CD4-positive, alpha-beta T cell treated with Interleukin-6 for 4 hours (primary cell): Measurements from ENCODE around the gene WDR76.
"Not testable (repeated sequence)": the region's sequence is repeated elsewhere in the genome, so short reads cannot be mapped to it uniquely, and the experiment has no call there.

ENCODE experiments used
- DNase-seq: peaks from one replicate; pipeline ENCODE4 v3.0.0-alpha.2; 2020; ENCODE audit warnings: mixed read lengths

The WDR76 gene

GRCh38 chr15:43824302-43825246 is 2.2 kb upstream of the WDR76 start, which contains the start of gene MFAP1:
Gene MFAP1 (minus strand): TSS chr15:43824690. CDS start chr15:43824569, 121 bp downstream.
- DNase-seq, result peak; percentile 94

DNA sequence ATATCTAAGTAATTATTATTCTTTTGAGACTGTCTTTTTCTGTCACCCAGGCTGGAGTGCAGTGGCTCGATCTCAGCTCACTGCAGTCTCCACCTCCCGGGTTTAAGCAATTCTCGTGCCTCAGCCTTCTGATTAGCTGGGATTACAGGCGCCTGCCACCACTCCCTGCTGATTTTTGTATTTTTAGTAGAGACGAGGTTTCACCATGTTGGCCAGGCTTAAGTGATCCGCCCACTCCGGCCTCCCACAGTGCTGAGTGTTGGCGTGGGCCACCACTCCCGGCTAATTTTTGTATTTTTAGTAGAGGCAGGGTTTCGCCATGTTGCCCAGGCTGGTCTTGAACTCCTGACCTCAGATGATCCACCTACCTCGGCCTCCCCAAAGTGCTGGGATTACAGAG is 1.5 kb upstream of the WDR76 start:
- DNase-seq, result not testable (repeated sequence)

DNA sequence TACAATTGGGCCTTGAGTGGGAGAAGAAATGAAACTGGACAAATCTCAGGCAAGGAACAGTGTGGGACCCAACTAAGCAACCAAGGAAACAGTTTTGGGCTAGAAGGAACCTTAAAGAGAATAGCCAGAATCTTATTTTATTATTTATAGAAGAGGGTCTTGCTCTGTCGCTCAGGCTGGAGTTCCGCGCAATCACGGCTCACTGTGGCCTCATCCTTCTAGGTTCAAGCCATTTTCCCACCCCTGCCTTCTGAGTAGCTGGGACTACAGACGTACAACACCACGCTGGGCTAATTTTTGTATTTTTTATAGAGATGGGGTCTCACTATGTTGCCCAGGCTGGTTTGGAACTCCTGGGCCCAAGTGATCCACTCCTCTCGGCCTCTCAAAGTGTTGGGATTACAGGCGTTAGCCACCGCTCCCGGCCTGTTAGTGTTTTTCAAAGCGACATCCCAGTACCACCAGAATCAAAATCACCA is 734 bp upstream of the WDR76 start:
- no peak for DNase-seq

DNA sequence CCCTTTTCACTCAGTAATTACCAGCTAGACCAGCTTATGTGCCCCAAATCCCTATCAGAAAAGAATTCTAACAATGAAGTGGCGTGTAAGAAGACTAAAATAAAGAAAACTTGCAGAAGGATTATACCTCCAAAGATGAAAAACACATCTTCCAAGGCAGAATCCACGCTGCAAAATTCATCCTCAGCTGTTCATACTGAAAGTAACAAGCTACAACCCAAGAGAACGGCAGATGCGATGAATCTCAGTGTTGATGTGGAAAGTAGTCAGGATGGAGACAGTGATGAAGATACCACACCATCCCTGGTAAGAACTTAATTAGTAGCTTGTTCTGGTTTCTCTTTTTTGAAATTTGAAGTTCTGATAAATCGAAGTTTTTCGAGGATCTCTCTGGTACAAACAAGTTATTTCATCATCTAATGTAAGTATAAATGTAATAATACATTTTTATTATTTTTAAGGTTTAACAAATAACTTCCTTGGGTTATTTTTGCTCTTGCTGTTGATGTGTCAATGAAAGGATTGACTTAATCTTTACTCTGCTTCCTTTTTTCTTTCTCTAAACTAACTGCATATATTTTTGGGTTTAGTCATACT is 1.4 kb downstream of the WDR76 start:
- DNase-seq, result no peak

DNA sequence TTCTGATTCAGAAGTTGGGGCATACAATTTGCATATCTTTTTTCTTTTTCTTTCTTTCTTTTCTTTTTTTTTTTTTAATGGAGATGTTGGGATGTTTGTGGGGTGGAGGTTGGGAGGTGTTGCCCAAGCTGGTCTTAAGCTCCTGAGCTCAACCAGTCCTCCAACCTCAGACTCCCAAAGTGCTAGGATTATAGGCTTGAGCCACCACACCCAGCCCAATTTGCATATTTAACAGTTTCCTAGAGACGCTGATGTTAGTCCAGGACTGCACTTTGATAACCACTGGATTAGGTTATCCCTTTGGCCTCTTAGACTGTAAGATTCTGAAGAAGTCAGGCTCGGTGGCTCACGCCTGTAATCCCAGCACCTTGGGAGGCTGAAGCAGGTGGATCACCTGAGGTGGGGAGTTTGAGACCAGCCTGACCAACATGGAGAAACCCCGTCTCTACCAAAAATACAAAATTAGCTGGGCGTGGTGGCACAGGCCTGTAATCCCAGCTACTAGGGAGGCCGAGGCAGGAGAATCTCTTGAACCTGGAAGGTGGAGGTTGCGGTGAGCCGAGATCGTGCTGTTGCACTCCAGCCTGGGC is 3.2 kb downstream of the WDR76 start:
- DNase-seq, result not testable (repeated sequence)

DNA sequence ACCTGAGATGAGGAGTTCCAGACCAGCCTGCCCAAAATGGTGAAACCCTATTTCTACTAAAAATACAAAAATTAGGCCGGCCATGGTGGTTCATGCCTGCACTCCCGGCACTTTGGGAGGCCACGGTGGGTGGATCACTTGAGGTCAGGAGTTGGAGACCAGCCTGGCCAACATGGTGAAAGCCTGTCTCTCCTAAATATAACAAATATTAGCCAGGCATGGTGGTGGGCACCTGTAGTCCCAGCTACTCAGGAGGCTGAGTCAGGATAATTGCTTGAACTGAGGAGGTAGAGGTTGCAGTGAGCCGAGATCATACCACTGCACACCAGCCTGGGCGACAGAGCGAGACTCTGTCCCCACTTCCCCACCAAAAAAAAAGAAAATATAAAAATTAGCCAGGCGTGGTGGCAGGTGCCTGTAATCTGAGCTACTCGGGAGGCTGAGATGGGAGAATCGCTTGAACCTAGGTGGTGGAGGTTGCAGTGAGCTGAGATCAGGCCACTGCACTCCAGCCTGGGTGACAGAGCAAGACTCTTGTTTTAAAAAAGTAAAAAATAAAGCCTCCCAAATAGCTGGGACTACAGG is 4.0 kb downstream of the WDR76 start:
- DNase-seq, result not testable (repeated sequence)

DNA sequence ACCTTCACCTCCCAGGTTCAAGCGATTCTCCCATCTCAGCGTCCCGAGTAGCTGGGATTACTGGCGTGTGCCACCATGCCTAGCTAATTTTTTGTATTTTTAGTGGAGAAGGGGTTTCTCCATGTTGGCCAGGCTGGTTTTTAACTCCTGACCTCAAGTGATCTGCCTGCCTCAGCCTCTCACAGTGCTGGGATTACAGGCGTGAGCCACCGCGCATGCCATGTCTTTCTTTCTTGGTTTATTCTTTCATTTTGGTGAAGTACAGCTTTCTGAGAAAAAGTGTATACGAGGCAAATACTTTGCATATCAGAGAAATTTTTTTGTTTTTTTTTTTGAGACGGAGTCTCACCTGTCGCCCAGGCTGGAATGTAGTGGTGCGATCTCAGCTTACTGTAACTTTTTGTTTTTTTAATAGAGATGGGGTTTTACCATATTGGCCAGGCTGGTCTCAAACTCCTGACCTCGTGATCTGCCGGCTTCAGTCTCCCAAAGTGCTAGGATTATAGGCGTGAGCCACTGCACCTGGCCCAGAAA is 4.8 kb downstream of the WDR76 start:
- not testable (repeated sequence) for DNase-seq

DNA sequence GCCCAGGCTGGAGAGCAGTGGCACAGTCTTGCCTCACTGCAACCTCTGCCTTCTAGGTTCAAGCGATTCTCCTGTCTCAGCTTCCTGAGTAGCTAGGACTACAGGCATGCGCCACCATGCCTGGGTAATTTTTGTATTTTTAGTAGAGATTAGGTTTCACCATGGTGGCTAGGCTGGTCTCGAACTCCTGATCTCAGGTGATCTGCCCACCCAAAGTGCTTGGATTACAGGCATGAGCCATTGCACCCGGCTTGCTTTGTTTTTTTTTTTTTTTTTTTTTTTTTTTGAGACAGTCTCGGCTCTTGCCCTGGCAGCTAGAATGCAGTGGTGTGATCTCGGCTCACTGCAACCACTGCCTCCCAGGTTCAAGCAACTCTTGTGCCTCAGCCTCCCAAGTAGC is 5.7 kb downstream of the WDR76 start:
- DNase-seq, result not testable (repeated sequence)

- no peak for DNase-seq
Measured at GRCh38 chr15:43845421-43845820, 18.6 kb downstream of the WDR76 start.

- DNase-seq, result no peak
Measured at GRCh38 chr15:43851251-43851650, 24.4 kb downstream of the WDR76 start.

GRCh38 chr15:43852607-43853006 is 25.8 kb downstream of the WDR76 start:
- DNase-seq, result no peak

- DNase-seq, result no peak
Measured at GRCh38 chr15:43854801-43855200, 28.0 kb downstream of the WDR76 start.

GRCh38 chr15:43859546-43859945 is 32.7 kb downstream of the WDR76 start:
- DNase-seq, result no peak

DNA sequence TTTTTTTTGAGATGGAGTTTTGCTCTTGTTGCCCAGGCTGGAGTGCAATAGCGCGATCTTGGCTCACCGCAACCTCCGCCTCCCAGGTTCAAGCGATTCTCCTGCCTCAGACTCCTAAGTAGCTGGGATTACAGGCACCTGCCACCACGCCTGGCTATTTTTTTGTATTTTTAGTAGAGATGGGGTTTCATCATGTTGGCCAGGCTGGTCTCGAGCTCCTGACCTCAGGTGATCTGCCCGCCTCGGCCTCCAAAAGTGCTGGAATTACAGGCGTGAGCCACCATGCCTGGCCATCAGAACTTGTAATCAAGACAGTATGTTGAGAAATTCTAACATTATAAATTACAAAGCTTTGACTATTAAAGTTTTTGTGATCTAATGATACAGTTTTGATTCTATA is 39.8 kb downstream of the WDR76 start:
- not testable (repeated sequence) for DNase-seq

- no peak for DNase-seq
Measured at GRCh38 chr15:43867096-43867495, 40.3 kb downstream of the WDR76 start.

GRCh38 chr15:43868406-43868805 is 41.6 kb downstream of the WDR76 start:
- no peak for DNase-seq

GRCh38 chr15:43871835-43872234 is 45.0 kb downstream of the WDR76 start:
- DNase-seq, result no peak

DNA sequence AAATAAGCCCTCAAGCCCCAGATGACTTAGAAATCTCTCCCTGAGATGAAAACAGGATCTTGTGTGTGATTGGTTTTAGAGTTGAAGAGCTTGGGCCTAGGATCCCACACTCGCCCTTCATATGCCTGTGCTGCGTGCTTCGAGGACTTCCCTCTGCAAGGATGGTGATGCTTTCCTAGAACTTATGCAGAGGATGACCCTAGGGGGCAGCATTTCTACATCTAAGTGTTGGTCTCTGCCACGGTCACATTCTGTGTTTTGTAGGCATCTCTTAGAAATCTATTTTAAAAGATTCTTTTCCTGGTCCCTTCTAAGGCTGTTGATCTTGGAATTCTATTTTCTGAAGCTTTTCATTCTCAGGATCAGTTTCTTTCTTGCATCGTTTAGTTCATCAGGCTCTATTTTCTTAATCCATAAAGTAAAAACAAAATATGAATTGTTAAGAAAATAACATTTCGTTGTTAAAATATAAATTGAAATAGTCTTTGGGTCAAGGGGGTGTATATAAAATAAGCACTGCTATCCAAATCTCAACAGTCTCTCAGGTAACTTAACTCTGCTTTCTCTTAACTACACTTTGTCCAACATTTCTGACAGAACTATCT is 45.7 kb downstream of the WDR76 start:
- peak; percentile 15 for DNase-seq

GRCh38 chr15:43873651-43874050 is 46.8 kb downstream of the WDR76 start:
- DNase-seq, result no peak

GRCh38 chr15:43876872-43877271 is 50.1 kb downstream of the WDR76 start:
- no peak for DNase-seq

DNA sequence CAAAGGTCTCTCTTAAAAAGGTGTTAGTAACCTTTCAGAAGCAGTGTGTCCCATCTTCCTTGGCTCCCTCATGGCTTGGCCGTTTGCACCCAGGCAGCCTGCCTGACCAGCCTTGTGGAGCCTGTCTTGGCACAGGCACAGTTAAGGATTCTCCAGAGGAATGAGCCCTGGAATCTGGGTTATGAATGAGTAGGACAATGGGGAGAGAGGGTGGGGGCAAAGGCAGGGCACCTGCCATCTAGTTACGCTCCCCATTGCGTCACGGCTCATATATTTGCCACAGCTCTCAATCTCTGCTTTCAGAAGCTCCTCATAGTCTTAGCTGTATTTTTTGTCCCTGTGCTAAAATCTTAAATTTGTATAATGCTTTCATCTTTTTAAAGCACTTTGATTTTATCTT is 50.6 kb downstream of the WDR76 start:
- DNase-seq, result no peak

- no peak for DNase-seq
Measured at GRCh38 chr15:43878446-43878845, 51.6 kb downstream of the WDR76 start.
